H1 (cell line): ENCODE data around the gene ZNF692. TPM values are rescaled to one million over a fixed set of nuclear protein-coding genes. Genes with fewer than 3 reads are reported as not detected.

Experiments
- CTCF ChIA-PET: fragments of 300-600 bp; sonication (Branson Sonifier 250); formaldehyde crosslinking; loops from one replicate; lab custom pipeline; 2021; ENCODE audit not compliant: partially characterized antibody; lab: Charles Lee
- POLR2A ChIA-PET: fragments of 300-600 bp; sonication (Branson Sonifier 250); formaldehyde crosslinking; loops from one replicate; lab custom pipeline; 2021; ENCODE audit warnings: inconsistent platforms; ENCODE audit not compliant: partially characterized antibody; lab: Charles Lee
- DNase-seq, 2 experiments: peaks; one replicate each; pipeline versions ENCODE4 v3.0.0 to v3.0.0-alpha.2; 2010 to 2022; ENCODE audit warnings: low spot score in 2 of 2, low read depth in 1 of 2, mixed read lengths in 1 of 2
- FAIRE-seq: peaks from 2 replicates; lab custom pipeline; 2011; peaks lifted over from hg19 to GRCh38; lab: Jason Lieb, UNC
- H2AFZ ChIP-seq: 2 replicates; pipeline ENCODE4 v1.8.1; 2012; ENCODE audit warnings: low read length, inconsistent platforms
- H2AK5ac ChIP-seq: 2 replicates; pipeline ENCODE4 v1.6.1; 2013; ENCODE audit warnings: low read depth, low read length
- H2BK120ac ChIP-seq: replicated peaks from 2 replicates; pipeline ENCODE3; 2013; ENCODE audit warnings: low read depth, low read length, inconsistent platforms
- H2BK12ac ChIP-seq: 2 replicates; pipeline ENCODE4 v1.6.1; 2013; ENCODE audit warnings: low read depth, low read length
- H2BK15ac ChIP-seq: 2 replicates; pipeline ENCODE4 v1.6.1; 2013; ENCODE audit warnings: low read length
- H2BK20ac ChIP-seq: 2 replicates; pipeline ENCODE4 v1.6.1; 2013; ENCODE audit warnings: low read length
- H2BK5ac ChIP-seq: 2 replicates; pipeline ENCODE4 v1.6.1; 2013; ENCODE audit warnings: low read depth, low read length
- H3K14ac ChIP-seq: 2 replicates; pipeline ENCODE4 v1.6.1; 2013; ENCODE audit warnings: inconsistent platforms; ENCODE audit not compliant: insufficient read length
- H3K18ac ChIP-seq: 2 replicates; pipeline ENCODE4 v1.6.1; 2013; ENCODE audit warnings: low read length; ENCODE audit errors: extremely low read depth
- H3K23ac ChIP-seq: 2 replicates; pipeline ENCODE4 v1.6.1; 2013; ENCODE audit warnings: inconsistent platforms; ENCODE audit not compliant: insufficient read length
- H3K23me2 ChIP-seq: 2 replicates; pipeline ENCODE4 v1.6.1; 2013; ENCODE audit warnings: low read depth, low read length
- H3K27ac ChIP-seq: 2 replicates; pipeline ENCODE4 v1.6.1; 2011; ENCODE audit warnings: low read depth, low read length, inconsistent platforms
- H3K27me3 ChIP-seq, 4 experiments: replicated peaks in 1 of 4; 1 replicate in 1 of 4; 2 replicates in 3 of 4; pipeline versions ENCODE4 v1.6.1 to v1.8.1; 2011 to 2013; ENCODE audit warnings: low read length in 3 of 4, mild to moderate bottlenecking in 3 of 4, inconsistent platforms in 2 of 4, mixed read lengths in 2 of 4, moderate library complexity in 1 of 4; ENCODE audit not compliant: control insufficient read depth in 3 of 4, insufficient read depth in 3 of 4; ENCODE audit errors: extremely low read depth in 1 of 4
- H3K36me3 ChIP-seq, 4 experiments: 2 replicates each; pipeline versions ENCODE4 v1.6.1 to v1.8.1; 2011 to 2013; ENCODE audit warnings: mild to moderate bottlenecking in 4 of 4, low read length in 3 of 4, moderate library complexity in 2 of 4, control low read depth in 1 of 4, inconsistent platforms in 1 of 4; ENCODE audit not compliant: insufficient read depth in 4 of 4, control insufficient read depth in 2 of 4
- H3K4ac ChIP-seq: replicated peaks from 2 replicates; pipeline ENCODE3; 2013; ENCODE audit warnings: low read length, low read depth, mixed read lengths, inconsistent platforms; ENCODE audit not compliant: insufficient read length
- H3K4me1 ChIP-seq, 4 experiments: replicated peaks in 1 of 4; 1 replicate in 1 of 4; 2 replicates in 3 of 4; pipeline versions ENCODE4 v1.6.1 to v1.8.1; 2011 to 2013; ENCODE audit warnings: low read length in 3 of 4, inconsistent platforms in 2 of 4, mixed read lengths in 1 of 4; ENCODE audit not compliant: insufficient read depth in 4 of 4, control insufficient read depth in 3 of 4
- H3K4me2 ChIP-seq, 2 experiments: 2 replicates each; pipeline versions ENCODE4 v1.6.1 to v1.8.1; 2011 to 2013; ENCODE audit warnings: low read depth in 2 of 2, low read length in 2 of 2, control low read depth in 1 of 2, inconsistent platforms in 1 of 2, mild to moderate bottlenecking in 1 of 2; ENCODE audit not compliant: insufficient read depth in 1 of 2
- H3K4me3 ChIP-seq, 4 experiments: fragments of 200-600, 300-600 bp in 1 of 4; sonication (generic), shearing (Covaris generic), sonication (Bioruptor Twin) in 1 of 4; 2 replicates each; pipeline versions ENCODE4 v1.5.1 to v1.8.1; 2011 to 2016; ENCODE audit warnings: low read length in 4 of 4, low read depth in 3 of 4, control low read depth in 2 of 4, inconsistent platforms in 2 of 4, mild to moderate bottlenecking in 2 of 4, mixed read lengths in 1 of 4, moderate library complexity in 1 of 4; ENCODE audit not compliant: insufficient read depth in 2 of 4; ENCODE audit errors: extremely low read depth in 1 of 4
- H3K56ac ChIP-seq: replicated peaks from 2 replicates; pipeline ENCODE3; 2013; ENCODE audit warnings: low read depth, mild to moderate bottlenecking, mixed read lengths, low read length, inconsistent platforms; ENCODE audit not compliant: insufficient read length
- H3K79me1 ChIP-seq: 2 replicates; pipeline ENCODE4 v1.6.1; 2013; ENCODE audit warnings: low read depth, low read length, control low read depth
- H3K79me2 ChIP-seq, 2 experiments: 2 replicates each; pipeline versions ENCODE4 v1.6.1 to v1.8.1; 2012 to 2013; ENCODE audit warnings: low read length in 2 of 2, mild to moderate bottlenecking in 2 of 2, inconsistent platforms in 1 of 2; ENCODE audit not compliant: insufficient read depth in 2 of 2, control insufficient read depth in 1 of 2
- H3K9ac ChIP-seq, 4 experiments: replicated peaks in 1 of 4; 1 replicate in 1 of 4; 2 replicates in 3 of 4; pipeline versions ENCODE4 v1.6.1 to v1.8.1; 2011 to 2013; ENCODE audit warnings: low read depth in 3 of 4, low read length in 3 of 4, control low read depth in 2 of 4, mild to moderate bottlenecking in 2 of 4, moderate library complexity in 2 of 4, inconsistent platforms in 1 of 4; ENCODE audit errors: extremely low read depth in 1 of 4
- H3K9me3 ChIP-seq, 2 experiments: 2 replicates each; pipeline versions ENCODE4 v1.6.1 to v1.8.1; 2012 to 2013; ENCODE audit warnings: mild to moderate bottlenecking in 2 of 2, moderate library complexity in 2 of 2, control low read depth in 1 of 2, inconsistent platforms in 1 of 2, low read depth in 1 of 2, low read length in 1 of 2, mixed read lengths in 1 of 2; ENCODE audit not compliant: insufficient read depth in 2 of 2
- H4K20me1 ChIP-seq, 2 experiments: replicated peaks in 1 of 2; 2 replicates each; pipeline versions ENCODE3 to v1.8.1; 2011 to 2013; ENCODE audit warnings: inconsistent platforms in 2 of 2, low read length in 2 of 2, mild to moderate bottlenecking in 1 of 2; ENCODE audit not compliant: insufficient read depth in 2 of 2, control insufficient read depth in 1 of 2
- H4K5ac ChIP-seq: 2 replicates; pipeline ENCODE4 v1.6.1; 2013; ENCODE audit warnings: low read length, low read depth, mixed read lengths, inconsistent platforms; ENCODE audit not compliant: insufficient read length
- H4K8ac ChIP-seq: 2 replicates; pipeline ENCODE4 v1.8.0; 2013; ENCODE audit warnings: mild to moderate bottlenecking, moderate library complexity, low read length, inconsistent platforms; ENCODE audit not compliant: insufficient read depth; ENCODE audit errors: extremely low read depth
- H4K91ac ChIP-seq: replicated peaks from 2 replicates; pipeline ENCODE3; 2013; ENCODE audit warnings: low read length, mixed read lengths, inconsistent platforms; ENCODE audit not compliant: insufficient read length
- BACH1 ChIP-seq: IDR thresholded peaks from 2 replicates; pipeline ENCODE4 v1.6.1; 2012; ENCODE audit warnings: low read length, improper control_type of control experiment
- BCL11A ChIP-seq, 2 experiments: IDR thresholded peaks; one replicate each; pipeline ENCODE4 v1.6.1; 2011; ENCODE audit warnings: low read depth in 2 of 2, low read length in 2 of 2, mild to moderate bottlenecking in 2 of 2
- CBX5 ChIP-seq: fragments of 300-800, 300-1000 bp; sonication (generic); IDR thresholded peaks from 2 replicates; pipeline ENCODE4 v1.7.1; 2016; ENCODE audit warnings: antibody characterized with exemption, low read length, low read depth
- SIRT6 ChIP-seq: IDR thresholded peaks from one replicate; pipeline ENCODE4 v1.7.1; 2012; ENCODE audit warnings: low read length, inconsistent platforms
- SUZ12 ChIP-seq: fragments of 200-600 bp; sonication (generic); IDR thresholded peaks from 2 replicates; pipeline ENCODE4 v1.6.1; 2012; ENCODE audit warnings: mild to moderate bottlenecking, inconsistent platforms, low read length, moderate library complexity, mixed read lengths
- TBP ChIP-seq: IDR thresholded peaks from 2 replicates; pipeline ENCODE4 v1.6.1; 2011; ENCODE audit warnings: low read depth, low read length, improper control_type of control experiment
- TEAD4 ChIP-seq: IDR thresholded peaks from 2 replicates; pipeline ENCODE4 v1.6.1; 2012; ENCODE audit warnings: low read depth, low read length, inconsistent platforms, mixed read lengths
- ZNF274 ChIP-seq: IDR thresholded peaks from 2 replicates; pipeline ENCODE4 v1.7.0; 2012; ENCODE audit warnings: low read length, borderline replicate concordance; ENCODE audit errors: extremely low read depth
- WGBS, 2 experiments: shearing (Covaris generic) in 1 of 2; methylation state at CpG; one replicate each; pipeline versions ENCODE4 v1.1.6 to v1.1.7; 2013 to 2015; ENCODE audit warnings: low lambda C conversion rate in 2 of 2, mixed read lengths in 2 of 2, inconsistent platforms in 1 of 2, low coverage in 1 of 2, missing lambda C conversion rate in 1 of 2; ENCODE audit not compliant: insufficient replicate concordance in 2 of 2, insufficient coverage in 1 of 2, insufficient read length in 1 of 2; ENCODE audit errors: extremely low coverage in 1 of 2, missing lambda C conversion rate in 1 of 2; 5-methylcytosine and 5-hydroxymethylcytosine counted together
- polyA plus RNA-seq, 7 experiments: library from polyadenylated mRNA; depleted of rRNA in 3 of 7; stranded (reverse) in 5 of 7; unstranded in 2 of 7; fragments of >200 nt in 5 of 7; fragments of 200-250 nt in 2 of 7; gene quantifications; 1 replicate in 5 of 7; 2 replicates in 1 of 7; 4 replicates in 1 of 7; pipeline versions ENCODE4 v1.2.1 to v1.2.3, GENCODE V29; 2011 to 2013; ENCODE audit warnings: missing spikeins in 2 of 7, mixed read lengths in 2 of 7
- total RNA-seq: library from RNA; stranded (reverse); fragmentation: NEBNext Ultra II Directional; extraction: Animal tissue kit (Norgen Biotek cat#: 25700); gene quantifications from 2 replicates; pipeline ENCODE4 v1.2.1, GENCODE V29; 2021
- TF ChIP-seq, protein P1 (sequence below): IDR thresholded peaks from 2 replicates; pipeline ENCODE4 v1.6.1; 2012; ENCODE audit warnings: inconsistent platforms
- TF ChIP-seq, protein P2 (sequence below): IDR thresholded peaks from 2 replicates; pipeline ENCODE4 v1.6.1; 2011; ENCODE audit warnings: low read length, improper control_type of control experiment

The ZNF692 gene
- total and polyA plus RNA-seq, 2 of the 8 experiments (the other 6 are each of a cell fraction or from before 2014, with no cell fraction given), result 38.4 to 52.3 TPM

DNA sequence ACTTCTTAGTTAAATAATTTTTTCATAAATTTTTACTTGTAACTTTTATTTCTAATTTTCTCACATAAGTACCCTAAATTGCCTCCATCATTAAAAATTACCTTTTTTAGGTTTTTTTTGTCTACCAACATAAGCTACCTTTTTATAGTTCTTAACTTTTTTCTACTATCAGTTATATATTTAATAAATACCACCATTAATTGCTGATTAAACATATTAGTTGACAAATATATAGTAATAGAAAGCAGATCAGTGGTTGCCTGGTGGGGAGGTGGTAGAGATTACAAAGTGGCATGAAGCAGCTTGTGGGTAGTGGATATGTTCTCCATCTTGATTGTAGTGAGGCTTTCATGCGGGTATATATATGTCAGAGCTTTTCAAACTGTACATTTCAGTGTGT lies 27.0 kb downstream of the ZNF692 start:
- Histone ChIP-seq H4K5ac (no peak overlapping the region), H3K27ac (no peak overlapping the region), H3K27me3 (peaks cover 0 to 2% (median 0%) of the 10 kb centered on the region in 4 experiments; a peak in 1 of 7 replicates), H4K91ac (no peak overlapping the region), H3K14ac (no peak overlapping the region), H4K8ac (no peak overlapping the region), H3K4ac (no peak overlapping the region), H3K56ac (no peak overlapping the region), H3K4me1 (peaks cover 0 to 1% (median under 1%) of the 10 kb centered on the region in 4 experiments; a peak in 2 of 7 replicates), H3K79me2 (no peaks in the 10 kb centered on the region), H3K4me3 (no peak overlapping the region), H3K9ac (no peak overlapping the region), H3K9me3 (no peaks in the 10 kb centered on the region; a peak in 1 of 4 replicates), H3K4me2 (no peak overlapping the region), H2BK20ac (no peak overlapping the region), H2BK5ac (no peak overlapping the region), H2BK120ac (no peak overlapping the region), H4K20me1 (no peaks in the 10 kb centered on the region), H3K36me3 (no peaks in the 10 kb centered on the region), H3K23me2 (no peaks in the 10 kb centered on the region), H2AK5ac (no peak overlapping the region), H2AFZ (no peak overlapping the region), H3K79me1 (no peaks in the 10 kb centered on the region), H2BK15ac (no peak overlapping the region), H3K23ac (no peak overlapping the region), H3K18ac (no peak overlapping the region), H2BK12ac (no peak overlapping the region)
- TF ChIP-seq BCL11A (IDR thresholded peaks at IDR 0.05; ENCODE audit: low read depth in 2 of 2, low read length in 2 of 2) (no peak), SUZ12 (no peak), BACH1 (no peak), TEAD4 (no peak), ZNF274 (no peak), CBX5 (no peak), SIRT6 (no peak), TBP (no peak)
- TF ChIP-seq, protein P1, sequence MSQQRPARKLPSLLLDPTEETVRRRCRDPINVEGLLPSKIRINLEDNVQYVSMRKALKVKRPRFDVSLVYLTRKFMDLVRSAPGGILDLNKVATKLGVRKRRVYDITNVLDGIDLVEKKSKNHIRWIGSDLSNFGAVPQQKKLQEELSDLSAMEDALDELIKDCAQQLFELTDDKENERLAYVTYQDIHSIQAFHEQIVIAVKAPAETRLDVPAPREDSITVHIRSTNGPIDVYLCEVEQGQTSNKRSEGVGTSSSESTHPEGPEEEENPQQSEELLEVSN, result no peak
- TF ChIP-seq, protein P2, sequence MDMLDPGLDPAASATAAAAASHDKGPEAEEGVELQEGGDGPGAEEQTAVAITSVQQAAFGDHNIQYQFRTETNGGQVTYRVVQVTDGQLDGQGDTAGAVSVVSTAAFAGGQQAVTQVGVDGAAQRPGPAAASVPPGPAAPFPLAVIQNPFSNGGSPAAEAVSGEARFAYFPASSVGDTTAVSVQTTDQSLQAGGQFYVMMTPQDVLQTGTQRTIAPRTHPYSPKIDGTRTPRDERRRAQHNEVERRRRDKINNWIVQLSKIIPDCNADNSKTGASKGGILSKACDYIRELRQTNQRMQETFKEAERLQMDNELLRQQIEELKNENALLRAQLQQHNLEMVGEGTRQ, result no peak
- ChIA-PET CTCF (interaction anchor here (0.6 to 1.6 kb wide), 3 partner anchors 10 to 52 kb away, joined by 3 to 7 read pairs (median 5); no protein-coding TSS in a partner anchor), POLR2A (interaction anchor here (1.0 kb wide), 1 partner anchor 12 kb away, joined by 3 read pairs; no protein-coding TSS in a partner anchor)
- 92% methylated on average over 1 of the region's 1 CpG; no CpG with 5 or more reads in 1 of the 2 experiments for whole genome bisulfite sequencing, 2 experiments
- DNase-seq (no peak), FAIRE-seq (no peak)
